Right forelimb (tissue), 1 donor: ENCODE results near the gene MKNK2.

Experiments
- DNase-seq: peaks from one replicate; pipeline ENCODE4 v3.0.0-alpha.2; 2018

The MKNK2 gene

GRCh38 chr19:2021453-2022140 lies 29.4 kb downstream of the MKNK2 start:
- DNase-seq: no peak

GRCh38 chr19:2018752-2019151 lies 32.3 kb downstream of the MKNK2 start:
- DNase-seq: no peak

- DNase-seq: peak; percentile 74
Measured at GRCh38 chr19:2016041-2016807, 34.8 kb downstream of the MKNK2 start.

- DNase-seq: peak; percentile 82
Measured at GRCh38 chr19:2015608-2015950, 35.5 kb downstream of the MKNK2 start, which contains the start of gene BTBD2. BTBD2 (minus strand) TSS chr19:2015714; CDS start chr19:2015703, 11 bp downstream.

GRCh38 chr19:2014731-2015607 lies 36.1 kb downstream of the MKNK2 start:
- no peak for DNase-seq

- no peak for DNase-seq
Measured at GRCh38 chr19:2014131-2014571, 36.9 kb downstream of the MKNK2 start.

GRCh38 chr19:2013683-2013961 lies 37.4 kb downstream of the MKNK2 start:
- no peak for DNase-seq

- no peak for DNase-seq
Measured at GRCh38 chr19:2012941-2013682, 37.9 kb downstream of the MKNK2 start.

- DNase-seq: no peak
Measured at GRCh38 chr19:2011169-2011568, 39.9 kb downstream of the MKNK2 start.

- DNase-seq: no peak
Measured at GRCh38 chr19:2010135-2010668, 40.8 kb downstream of the MKNK2 start.

- DNase-seq: no peak
Measured at GRCh38 chr19:2003874-2004273, 47.2 kb downstream of the MKNK2 start.

GRCh38 chr19:1999856-2000515 lies 51.1 kb downstream of the MKNK2 start:
- DNase-seq: no peak

- DNase-seq: no peak
Measured at GRCh38 chr19:1998712-1999708, 52.0 kb downstream of the MKNK2 start.

- no peak for DNase-seq
Measured at GRCh38 chr19:1997353-1998233, 53.5 kb downstream of the MKNK2 start.

- no peak for DNase-seq
Measured at GRCh38 chr19:1992759-1993260, 58.2 kb downstream of the MKNK2 start.

GRCh38 chr19:1991018-1991913 lies 59.8 kb downstream of the MKNK2 start:
- DNase-seq: no peak

GRCh38 chr19:1990230-1991017 lies 60.6 kb downstream of the MKNK2 start:
- no peak for DNase-seq
